GM15510 (cell line): ENCODE measurements around the gene GCC2.

ENCODE experiments used
- POLR2A ChIP-seq: IDR thresholded peaks from 3 replicates; pipeline ENCODE4 v1.6.1; 2011; ENCODE audit warnings: borderline replicate concordance; ENCODE audit not compliant: insufficient read length; ENCODE audit errors: extremely low read depth

GCC2 gene

DNA sequence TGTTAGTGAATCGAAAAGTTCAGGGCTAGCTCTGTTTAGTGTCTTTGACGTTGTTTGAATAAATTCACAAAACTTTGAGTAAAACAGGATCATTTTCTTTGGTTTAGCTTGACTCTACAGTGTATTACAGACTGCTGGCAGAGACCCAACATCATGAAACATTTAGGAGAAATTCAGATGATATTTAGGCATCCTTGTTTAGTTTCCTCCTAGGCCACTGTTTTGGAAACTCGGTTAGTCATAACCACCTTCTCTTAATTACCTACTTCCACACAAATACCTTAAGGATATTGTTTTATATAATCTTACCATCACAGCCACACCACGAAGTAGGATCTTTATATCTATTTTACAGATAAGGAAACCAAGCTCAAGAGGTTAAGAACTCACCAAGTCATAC, 93.1 kb downstream of the GCC2 start:
- no peak for TF ChIP-seq POLR2A

DNA sequence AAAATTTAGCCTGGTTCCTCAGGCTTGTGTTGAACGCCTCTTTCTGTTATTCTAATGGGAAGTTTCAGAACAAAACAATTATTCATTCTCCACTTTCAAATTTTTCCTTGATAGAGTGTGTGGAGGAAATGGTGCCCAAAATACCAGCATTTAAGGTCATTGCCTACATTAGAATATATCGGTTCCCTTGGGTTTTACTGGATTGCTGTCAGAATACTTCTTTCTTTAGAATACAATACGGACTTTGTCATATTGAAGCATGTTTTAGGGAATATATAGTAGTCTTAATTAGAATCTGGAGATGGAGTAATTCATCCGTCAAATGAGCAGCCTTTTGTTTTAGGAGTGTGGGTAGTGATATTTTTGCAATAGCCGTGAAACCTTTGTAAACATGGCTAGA, 98.6 kb downstream of the GCC2 start:
- no peak for TF ChIP-seq POLR2A

DNA sequence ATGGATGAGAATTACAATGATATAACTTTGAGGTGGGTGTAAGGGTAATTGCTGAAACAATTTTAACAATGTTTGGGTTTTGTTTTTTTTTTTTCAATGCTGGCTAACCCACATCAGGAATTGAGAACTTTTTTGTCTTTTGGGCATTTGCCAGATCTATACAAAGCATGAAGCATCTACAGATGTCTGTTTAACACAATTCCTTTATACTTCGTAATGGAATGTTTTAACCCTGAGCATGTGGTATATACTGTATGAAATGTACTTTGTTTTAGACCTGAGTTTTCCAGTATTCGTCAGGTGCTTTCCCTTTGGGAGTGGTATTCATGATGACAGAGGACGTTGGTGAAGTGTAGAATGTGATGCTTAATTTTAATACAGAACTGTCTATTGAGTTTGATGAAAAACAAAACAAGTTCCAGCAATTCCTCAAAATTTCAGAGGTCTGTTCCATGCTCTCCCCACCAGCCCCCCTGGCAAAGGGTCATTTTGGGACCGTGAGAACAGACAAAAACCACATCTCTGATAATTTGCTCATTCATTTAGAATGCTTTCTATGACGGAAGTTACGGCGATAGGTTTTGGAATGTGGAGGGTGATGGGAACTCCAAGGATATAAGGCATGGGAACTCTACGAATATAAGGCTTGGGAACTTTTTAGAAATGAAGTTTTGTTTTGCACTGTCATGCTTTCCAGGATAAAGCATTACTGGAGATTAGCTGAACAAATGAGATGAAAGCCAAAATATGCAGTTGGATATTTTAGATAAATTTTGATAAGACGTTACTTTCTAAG, 99.4 kb downstream of the GCC2 start:
- no peak for TF ChIP-seq POLR2A

DNA sequence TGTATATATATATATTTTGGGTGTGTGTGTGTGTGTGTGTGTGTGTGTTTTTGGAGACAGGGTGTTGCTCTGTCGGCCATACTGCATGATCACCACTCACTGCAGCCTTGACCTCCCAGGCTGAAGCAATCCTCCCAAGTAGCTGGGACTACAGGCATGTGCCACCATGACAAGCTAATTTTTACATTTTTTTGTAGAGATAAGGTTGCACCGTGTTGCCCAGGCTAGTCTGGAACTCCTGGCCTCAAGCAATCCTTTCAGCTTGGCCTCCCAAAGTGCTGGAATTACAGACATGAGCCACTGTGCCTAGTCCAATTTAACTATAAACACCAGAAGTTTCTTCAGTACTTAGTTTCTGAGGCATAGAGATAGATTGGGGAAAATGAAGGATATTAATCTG, 103.6 kb downstream of the GCC2 start:
- TF ChIP-seq POLR2A = no peak

DNA sequence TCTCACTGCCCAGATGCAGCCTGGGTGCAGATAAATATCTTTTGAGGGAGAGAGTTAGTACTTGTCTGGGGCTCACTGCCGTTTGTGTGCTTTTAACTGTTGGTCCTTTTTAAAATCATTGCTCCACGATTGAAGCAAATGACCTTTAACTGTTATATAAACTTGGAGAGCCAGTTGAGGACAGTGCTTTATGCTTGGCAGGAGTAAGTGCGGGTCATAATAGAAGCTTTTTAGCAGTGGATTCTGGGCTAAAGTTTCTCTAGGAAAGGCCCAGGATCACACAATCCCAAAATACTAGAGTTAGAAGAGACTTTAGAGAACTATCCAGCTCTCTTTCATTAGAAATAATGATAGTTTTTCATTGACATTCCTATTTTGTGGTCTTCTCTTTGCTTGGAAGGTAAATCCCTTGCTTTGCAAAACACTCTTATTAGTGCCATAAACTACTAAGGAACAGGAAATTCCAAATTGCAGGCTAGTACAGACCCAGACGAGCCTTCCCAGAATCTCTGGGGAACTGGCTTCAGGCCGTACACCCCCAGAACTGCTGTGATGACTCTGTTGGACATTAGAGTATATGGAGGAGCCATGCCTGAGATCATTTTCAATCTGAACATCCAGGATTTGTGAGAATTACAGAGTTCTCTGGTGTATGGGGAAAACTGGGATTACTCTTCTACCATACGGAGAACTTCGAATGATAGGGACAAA, 104.4 kb downstream of the GCC2 start:
- no peak for TF ChIP-seq POLR2A

DNA sequence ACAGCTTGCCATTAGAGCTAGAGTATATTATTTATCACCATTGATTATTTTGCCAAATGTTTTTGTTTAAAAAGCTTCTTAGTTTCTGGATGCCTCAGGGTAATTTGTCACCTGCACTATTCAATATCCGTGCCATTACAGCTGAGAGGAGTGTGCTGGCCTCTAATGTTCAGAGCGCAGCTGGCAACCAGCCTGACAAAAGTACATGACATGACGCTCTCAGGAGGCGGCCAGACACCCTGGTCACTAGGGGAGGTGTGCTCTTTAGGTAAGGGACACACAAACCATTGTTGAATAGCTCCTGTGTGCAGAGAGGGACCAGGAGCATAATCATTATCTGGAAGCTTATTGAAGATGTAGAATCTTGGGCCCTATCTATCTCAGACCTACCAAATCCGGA, 105.5 kb downstream of the GCC2 start:
- TF ChIP-seq POLR2A = no peak

DNA sequence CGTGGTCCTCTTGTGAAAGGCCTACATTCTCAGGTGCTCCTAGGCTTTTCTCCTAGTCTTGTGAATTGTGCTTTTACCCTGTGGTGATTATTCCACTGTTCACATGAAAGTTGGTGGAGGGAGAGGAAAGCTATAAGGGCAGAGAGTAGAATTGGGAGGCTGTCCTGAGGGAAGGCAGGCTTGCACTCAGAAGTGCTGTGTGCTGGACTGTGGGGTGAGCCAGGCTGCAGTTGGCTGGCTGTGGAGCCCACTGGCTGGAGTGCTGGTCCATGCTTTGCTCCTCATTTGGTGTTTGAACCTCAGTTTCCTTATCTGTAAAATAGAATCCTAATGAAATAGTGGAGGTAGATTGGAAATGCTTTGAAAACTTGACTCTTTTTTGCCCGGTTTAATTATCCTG, 106.6 kb downstream of the GCC2 start:
- TF ChIP-seq POLR2A = no peak
